Fibroblast of skin of right quadriceps (primary cell): ENCODE results near the gene BLOC1S4.
"Not testable (repeated sequence)": the region's sequence is repeated elsewhere in the genome, so short reads cannot be mapped to it uniquely, and the experiment has no call there.

Experiments
- DNase-seq: peaks from one replicate; pipeline ENCODE4 v3.0.0-alpha.2; 2013

Gene BLOC1S4

DNA sequence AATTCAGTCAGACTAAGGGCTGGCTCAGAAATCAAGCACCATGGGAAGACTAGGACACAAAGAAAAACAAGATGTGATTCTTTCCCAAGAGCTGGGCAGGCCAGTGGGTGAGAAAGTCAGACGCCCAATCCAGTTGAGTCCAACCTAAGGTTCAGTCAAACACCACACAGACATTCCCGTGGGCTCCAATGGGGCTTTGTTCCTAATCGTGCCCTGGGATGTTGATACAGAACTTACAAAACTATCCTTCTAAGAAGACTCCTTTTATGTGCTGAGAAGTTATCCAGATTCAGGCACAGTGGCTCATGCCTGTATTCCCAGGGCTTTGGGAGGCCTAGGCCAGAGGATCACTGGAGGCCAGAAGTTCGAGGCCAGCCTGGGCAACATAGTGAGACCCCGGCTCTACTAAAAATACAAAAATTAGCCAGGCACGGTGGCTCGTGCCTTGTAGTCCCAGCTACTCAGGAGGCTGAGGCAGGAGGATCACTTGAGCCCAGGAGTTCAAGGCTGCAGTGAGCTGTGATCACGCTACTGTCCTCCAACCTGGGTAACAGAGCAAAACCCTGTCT is 3.7 kb downstream of the BLOC1S4 start:
- DNase-seq = no peak

- DNase-seq = peak; percentile 64
Measured at GRCh38 chr4:6720202-6720699, 4.3 kb downstream of the BLOC1S4 start.

GRCh38 chr4:6721121-6721520 is 5.1 kb downstream of the BLOC1S4 start:
- DNase-seq = no peak

- no peak for DNase-seq
Measured at GRCh38 chr4:6722891-6723290, 6.9 kb downstream of the BLOC1S4 start.

- no peak for DNase-seq
Measured at GRCh38 chr4:6723851-6724250, 7.9 kb downstream of the BLOC1S4 start.

DNA sequence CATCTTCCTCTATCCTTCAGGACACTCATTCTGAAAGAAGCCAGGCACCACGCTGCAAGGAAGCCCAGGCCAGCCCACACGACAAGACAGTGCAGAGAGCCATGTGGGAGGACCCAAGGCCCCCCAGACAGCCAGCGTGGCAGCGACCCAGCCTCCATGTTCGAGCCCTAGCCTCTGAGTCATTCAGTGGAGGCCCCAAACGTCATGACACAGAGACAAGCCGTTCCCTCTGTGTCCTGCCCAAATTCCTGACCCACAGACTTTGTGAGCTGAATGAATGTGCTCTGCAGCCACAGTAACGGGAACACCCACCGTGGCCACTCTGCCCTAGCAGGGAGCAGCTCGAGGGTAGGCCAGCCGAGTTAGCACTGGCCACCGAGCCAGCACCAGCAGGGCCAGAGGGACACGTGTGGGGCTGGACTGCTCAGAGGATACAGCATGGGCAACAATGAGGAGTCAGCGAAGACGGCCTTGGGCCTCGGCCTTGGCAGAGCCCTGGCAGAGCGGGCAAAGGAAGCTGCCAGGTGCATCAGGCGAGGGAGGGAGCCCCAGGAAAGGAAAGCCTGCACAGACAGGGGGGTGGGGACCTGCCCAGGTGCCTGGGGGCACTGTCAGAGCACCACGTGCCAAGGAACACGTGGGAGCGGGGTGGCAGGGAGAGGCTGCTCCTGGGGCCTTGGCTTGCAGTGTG is 8.6 kb downstream of the BLOC1S4 start:
- DNase-seq = peak; percentile 16

DNA sequence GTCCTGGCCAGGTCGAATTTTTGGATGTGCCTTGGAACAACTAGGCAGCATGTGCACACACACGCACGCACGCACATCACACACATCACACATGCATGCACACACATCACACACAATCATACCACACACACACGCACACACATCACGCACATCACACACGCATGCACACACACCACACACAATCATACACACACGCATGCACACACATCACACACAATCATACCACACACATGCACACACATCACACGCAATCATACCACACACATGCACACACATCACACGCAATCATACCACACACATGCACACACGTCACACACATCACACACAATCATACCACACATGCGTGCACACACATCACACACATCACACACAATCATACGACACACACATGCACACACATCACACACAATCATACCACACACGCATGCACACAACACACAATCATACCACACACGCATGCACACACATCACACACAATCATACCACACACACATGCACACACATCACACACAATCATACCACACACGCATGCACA is 9.5 kb downstream of the BLOC1S4 start:
- not testable (repeated sequence) for DNase-seq

DNA sequence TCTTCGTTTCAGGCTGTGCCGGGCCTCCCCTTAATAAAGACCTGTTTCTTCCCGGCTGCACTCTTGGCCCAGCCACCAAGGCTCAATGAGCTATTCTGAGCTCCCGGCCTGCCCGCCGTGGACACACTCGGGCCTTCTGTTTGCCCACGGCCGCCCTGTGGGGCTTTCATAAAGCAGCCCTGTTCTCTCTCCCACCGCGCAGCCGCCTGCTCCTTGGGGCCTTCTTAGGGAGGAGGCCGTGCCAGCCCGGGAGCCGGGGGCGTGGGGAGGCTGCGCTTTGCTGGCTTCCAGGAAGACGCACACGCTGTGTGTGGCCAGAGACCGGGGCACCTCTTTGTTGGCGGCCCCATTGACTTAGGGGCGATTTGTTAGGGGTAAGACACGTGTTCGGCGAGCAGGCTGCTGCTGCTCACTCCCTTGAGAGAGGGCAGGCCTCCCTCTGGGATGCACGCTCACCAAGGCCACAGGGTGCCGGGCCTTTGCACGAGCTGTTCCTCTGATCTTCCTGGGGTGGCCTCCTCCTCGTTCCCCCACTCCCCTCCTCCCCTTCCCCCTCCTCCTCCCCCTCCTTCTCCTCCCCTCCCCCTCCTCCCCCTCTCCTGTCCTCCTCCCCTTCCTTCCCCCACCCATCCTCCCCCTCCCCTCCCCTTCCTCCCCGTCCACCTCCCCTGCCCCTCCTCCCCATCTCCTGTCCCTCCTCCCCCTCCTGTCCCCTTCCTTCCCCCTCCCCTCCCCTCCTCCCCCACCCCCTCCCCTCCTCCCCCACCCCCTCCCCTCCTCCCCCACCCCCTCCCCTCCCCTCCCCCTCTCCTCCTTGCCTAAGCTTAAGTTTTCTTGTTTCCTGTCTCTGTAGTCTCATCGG is 11.3 kb downstream of the BLOC1S4 start:
- no peak for DNase-seq

- DNase-seq = peak; percentile 12
Measured at GRCh38 chr4:6727943-6728250, 11.9 kb downstream of the BLOC1S4 start.

DNA sequence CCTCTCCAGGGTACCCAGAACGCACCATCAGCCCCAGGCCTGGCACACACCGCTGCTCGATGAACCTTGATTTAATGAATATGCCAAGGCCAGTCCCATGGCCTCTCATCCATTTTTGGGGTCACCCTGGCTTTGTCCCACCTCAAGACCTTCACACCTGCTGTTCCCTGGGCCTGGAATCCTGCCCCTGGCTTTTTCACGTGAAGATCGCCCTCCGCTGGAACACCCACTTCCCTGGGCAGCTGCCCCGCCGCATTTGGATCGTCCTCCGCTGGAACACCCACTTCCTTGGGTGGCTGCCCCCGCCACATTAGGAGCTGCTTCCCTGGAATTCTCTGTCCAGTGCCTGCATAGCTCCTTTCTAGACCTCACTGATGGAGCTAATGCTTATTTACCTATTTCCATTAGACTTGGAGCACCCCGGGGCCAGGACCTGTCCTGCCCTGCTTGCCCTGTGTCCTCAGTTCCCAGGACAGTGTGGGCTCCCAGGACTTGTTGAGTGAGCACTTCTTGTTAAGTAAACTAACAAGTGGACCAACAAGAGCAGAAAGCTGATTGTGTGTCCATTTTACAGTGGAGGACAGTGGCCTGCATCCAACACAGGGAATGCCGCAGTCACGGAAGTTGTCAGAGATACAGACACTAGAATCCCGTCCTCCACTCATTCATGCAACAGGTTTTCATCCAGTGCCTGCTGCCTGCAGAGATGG is 12.5 kb downstream of the BLOC1S4 start:
- no peak for DNase-seq

DNA sequence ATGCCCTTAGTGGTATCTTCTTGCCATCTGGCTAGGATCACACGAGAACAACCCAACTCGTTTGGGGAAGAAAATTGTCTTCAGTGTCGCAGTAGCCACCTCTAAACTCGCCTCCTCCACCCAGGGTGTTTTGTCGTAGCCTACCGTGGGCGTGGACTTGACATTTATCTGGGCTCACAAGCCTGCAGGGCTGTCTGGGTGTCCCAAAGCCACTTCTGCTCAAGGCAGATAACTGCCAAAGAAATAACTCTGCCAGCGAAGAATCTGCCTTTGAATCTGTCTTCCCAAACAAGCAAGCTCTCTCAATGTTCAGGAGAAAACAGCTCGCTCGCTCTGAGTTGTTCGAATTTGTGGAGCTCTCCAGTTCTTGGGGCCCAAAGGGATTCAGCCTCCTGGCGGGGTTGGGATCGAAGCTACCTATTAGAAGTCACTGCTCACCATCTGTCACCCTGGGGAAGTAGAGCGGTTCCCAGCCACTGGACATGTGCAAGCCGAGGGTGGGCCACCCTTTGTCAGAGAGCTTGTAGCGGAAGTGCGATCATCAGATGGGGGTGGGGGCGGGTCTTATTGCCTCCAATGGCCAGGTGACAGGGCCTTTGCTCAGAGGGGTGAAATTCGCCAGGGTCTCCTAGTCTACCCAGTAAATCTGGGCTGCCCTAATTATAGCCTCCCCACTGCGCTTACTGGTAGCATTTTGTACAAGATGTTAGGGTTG is 14.8 kb downstream of the BLOC1S4 start:
- no peak for DNase-seq

DNA sequence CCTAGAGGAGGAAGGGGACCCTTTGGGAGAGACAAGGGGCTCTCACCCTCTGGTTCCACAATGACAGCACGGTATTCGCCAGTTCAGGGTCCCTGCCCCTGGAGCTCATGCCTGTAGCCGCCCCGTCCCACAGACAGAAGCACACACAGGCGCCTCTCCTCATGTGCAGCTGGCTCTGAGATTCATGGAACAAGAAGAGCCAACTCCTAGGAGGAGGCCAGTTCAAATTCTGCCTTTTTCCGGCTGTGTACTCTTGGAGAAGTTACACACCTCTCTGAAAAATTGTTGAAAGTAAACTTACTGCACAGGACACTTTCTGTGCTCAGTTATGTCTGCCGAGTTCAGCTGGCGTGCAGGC is 15.3 kb downstream of the BLOC1S4 start:
- DNase-seq = no peak

GRCh38 chr4:6731780-6732179 is 15.8 kb downstream of the BLOC1S4 start:
- DNase-seq = no peak

- peak; percentile 52 for DNase-seq
Measured at GRCh38 chr4:6732441-6733357, 16.7 kb downstream of the BLOC1S4 start.

- no peak for DNase-seq
Measured at GRCh38 chr4:6733358-6734164, 17.6 kb downstream of the BLOC1S4 start.

DNA sequence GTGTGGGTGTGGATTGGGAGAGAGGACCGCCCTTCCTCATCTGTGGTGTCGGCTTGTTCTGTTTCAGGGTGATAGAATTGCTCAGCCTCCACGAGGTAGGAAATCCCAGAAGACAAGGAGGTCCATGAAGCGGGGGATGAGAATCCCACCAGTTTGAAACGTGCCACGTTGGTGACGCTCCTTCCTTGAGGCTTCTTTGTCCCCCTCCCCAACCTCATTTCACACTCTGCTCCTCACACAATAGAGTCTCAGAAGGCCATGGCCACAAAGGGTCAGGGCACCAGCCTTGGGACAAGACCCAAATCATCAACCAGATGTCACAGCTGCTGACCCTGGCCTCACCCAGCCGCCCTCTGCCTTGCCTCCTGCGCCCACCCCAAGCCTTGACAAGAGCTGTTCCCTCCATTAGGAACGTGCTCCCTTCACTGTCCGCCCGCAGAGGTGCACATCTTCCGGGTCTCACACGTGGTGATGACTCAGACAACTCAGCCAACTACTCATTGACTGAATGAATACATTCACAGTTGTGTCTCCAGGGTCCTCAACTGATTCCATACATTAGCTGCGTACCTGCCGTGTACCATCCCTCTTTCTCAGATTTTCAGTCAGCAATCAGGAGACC is 18.3 kb downstream of the BLOC1S4 start:
- DNase-seq = no peak

DNA sequence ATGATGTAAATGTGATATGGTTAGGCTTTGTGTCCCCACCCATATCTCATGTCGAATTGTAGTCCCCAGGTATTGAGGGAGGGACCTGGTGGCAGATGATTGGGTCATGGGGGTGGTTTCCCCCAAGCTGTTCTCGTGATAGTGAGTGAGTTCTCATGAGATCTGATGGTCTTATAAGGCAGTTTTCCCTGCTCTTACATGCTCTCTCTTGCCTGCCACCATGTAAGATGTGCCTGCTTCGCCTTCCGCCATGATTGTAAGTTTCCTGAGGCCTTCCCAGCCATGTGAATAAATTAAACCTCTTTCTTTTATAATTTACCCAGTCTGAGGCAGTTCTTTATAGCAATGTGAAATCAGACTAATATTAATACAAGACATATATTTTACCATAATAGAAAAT is 23.9 kb downstream of the BLOC1S4 start:
- no peak for DNase-seq

GRCh38 chr4:6740347-6740746 is 24.4 kb downstream of the BLOC1S4 start:
- DNase-seq = no peak

DNA sequence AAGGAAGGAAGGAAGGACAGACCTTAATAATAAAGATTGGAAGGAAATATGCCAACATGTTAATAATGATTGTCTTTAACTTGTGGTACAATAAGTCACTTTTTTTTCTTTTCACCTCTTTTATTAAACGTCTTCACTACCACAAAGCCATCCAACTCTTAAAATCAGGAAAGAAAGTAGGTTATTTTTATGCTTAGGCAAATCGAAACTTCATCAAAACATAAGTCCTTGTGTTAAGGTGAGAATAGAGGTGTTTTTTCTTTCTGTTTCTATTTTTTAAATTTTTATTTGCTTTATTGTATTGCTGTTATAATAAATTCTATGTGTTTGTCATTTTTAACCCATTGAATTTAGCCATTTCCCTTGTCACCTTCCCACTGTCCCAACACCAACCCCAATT is 26.5 kb downstream of the BLOC1S4 start:
- no peak for DNase-seq

DNA sequence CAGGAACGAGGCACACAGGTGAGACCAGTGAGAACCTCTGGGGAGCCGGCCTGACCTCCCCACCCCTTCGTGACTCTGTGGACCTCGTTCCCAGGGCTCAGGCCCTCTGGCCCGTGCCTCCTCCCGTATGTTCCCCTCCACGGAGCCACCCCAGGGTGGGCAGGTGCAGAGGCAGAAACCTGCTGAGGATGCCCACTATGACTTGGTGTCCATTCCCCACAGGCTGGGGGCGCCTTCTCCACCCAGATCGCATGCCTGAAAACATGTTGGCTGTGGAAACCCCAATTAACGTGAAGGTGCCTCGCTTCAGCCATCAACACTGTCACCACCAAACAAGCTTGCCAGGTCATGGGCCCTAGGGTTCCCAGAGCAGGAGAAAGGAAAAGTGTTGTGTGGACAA is 27.0 kb downstream of the BLOC1S4 start:
- DNase-seq = no peak
